ENCODE data around the gene AFMID. TPM values are rescaled to one million over a fixed set of nuclear protein-coding genes. Genes with fewer than 3 reads are reported as not detected.
A peak's percentile ranks its signal among the peaks of the same experiment; 100 is the strongest.

Gene AFMID
- total RNA-seq, 1 experiment from 2014 or later = 30.4 TPM

GRCh38 chr17:78223061-78223460 lies 35.9 kb downstream of the AFMID start:
- no peaks in the 10 kb centered on the region for H3K79me2 ChIP-seq (ENCODE audit: low read depth)
- CTCF ChIA-PET = no interaction called here
- no peaks in the 10 kb centered on the region for H3K36me3 ChIP-seq (ENCODE audit: low read depth)
- no peak overlapping the region for H3K4me3 ChIP-seq
- no peaks in the 10 kb centered on the region for H4K20me1 ChIP-seq (ENCODE audit: insufficient read depth)
- H3K9me2 ChIP-seq (ENCODE audit: insufficient read depth) = no peaks in the 10 kb centered on the region
- no TSS peak for BruUV-seq (replicated peaks)
- POLR2A ChIA-PET (ENCODE audit: unreplicated experiment) = no interaction called here
- no peak for DNase-seq
- no peak for TF ChIP-seq EZH2 (IDR thresholded peaks at IDR 0.05; ENCODE audit: low read depth)
- no peak for TF ChIP-seq CTCF (conservative IDR thresholded peaks at IDR 0.05)
- H3F3A ChIP-seq (ENCODE audit: insufficient read depth, low read depth) = no peaks in the 10 kb centered on the region; the same call in 1 of the 2 replicates
- no peaks in the 10 kb centered on the region for H3K27me3 ChIP-seq (ENCODE audit: insufficient read depth, low read depth)
- no peak overlapping the region for H3K27ac ChIP-seq
- intact Hi-C loops (cut with micrococcal nuclease; ENCODE audit: unreplicated experiment) = no loop called here
- no peaks in the 10 kb centered on the region for H3K9me3 ChIP-seq (ENCODE audit: insufficient read depth, low read depth)
- H2AFZ ChIP-seq = no peak overlapping the region
- no peak overlapping the region for H3K4me2 ChIP-seq
- no peaks in the 10 kb centered on the region for H3K4me1 ChIP-seq (replicated peaks; ENCODE audit: insufficient read depth)

- no peak overlapping the region for H3K4me3 ChIP-seq
- no peaks in the 10 kb centered on the region for H3K79me2 ChIP-seq (ENCODE audit: low read depth)
- H3K9me3 ChIP-seq (ENCODE audit: insufficient read depth, low read depth) = no peaks in the 10 kb centered on the region
- ChIA-PET POLR2A (ENCODE audit: unreplicated experiment) (interaction anchor here (0.6 kb wide), 1 partner anchor 37 kb away, joined by 4 read pairs; the partner anchor contains the start of genes AFMID and TK1), CTCF (no interaction called here)
- TSS peak; percentile 31 for BruUV-seq (replicated peaks)
- no peak for TF ChIP-seq EZH2 (IDR thresholded peaks at IDR 0.05; ENCODE audit: low read depth)
- TF ChIP-seq CTCF (conservative IDR thresholded peaks at IDR 0.05) = no peak
- DNase-seq = no peak
- no peaks in the 10 kb centered on the region for H3K9me2 ChIP-seq (ENCODE audit: insufficient read depth)
- no peaks in the 10 kb centered on the region; the same call in 1 of the 2 replicates for H3F3A ChIP-seq (ENCODE audit: insufficient read depth, low read depth)
- H2AFZ ChIP-seq = no peak overlapping the region
- H3K27me3 ChIP-seq (ENCODE audit: insufficient read depth, low read depth) = no peaks in the 10 kb centered on the region
- no peak overlapping the region for H3K4me2 ChIP-seq
- H4K20me1 ChIP-seq (ENCODE audit: insufficient read depth) = no peaks in the 10 kb centered on the region
- intact Hi-C loops (cut with micrococcal nuclease; ENCODE audit: unreplicated experiment) = no loop called here
- no peak overlapping the region for H3K27ac ChIP-seq
- no peaks in the 10 kb centered on the region for H3K36me3 ChIP-seq (ENCODE audit: low read depth)
- H3K4me1 ChIP-seq (replicated peaks; ENCODE audit: insufficient read depth) = no peaks in the 10 kb centered on the region
These were observed 36.6 kb downstream of the AFMID start for GRCh38 chr17:78223765-78224164.

GRCh38 chr17:78224231-78225087 lies 37.3 kb downstream of the AFMID start:
- no peak overlapping the region for H3K4me2 ChIP-seq
- intact Hi-C loops (cut with micrococcal nuclease; ENCODE audit: unreplicated experiment) = no loop called here
- no peak for DNase-seq
- no peak overlapping the region for H2AFZ ChIP-seq
- CTCF ChIA-PET = interaction anchor here (0.7 kb wide), 1 partner anchor 24 kb away, joined by 4 read pairs; no protein-coding TSS in a partner anchor
- no peaks in the 10 kb centered on the region for H3K4me1 ChIP-seq (replicated peaks; ENCODE audit: insufficient read depth)
- BruUV-seq (replicated peaks) = no TSS peak
- no peaks in the 10 kb centered on the region for H3K9me2 ChIP-seq (ENCODE audit: insufficient read depth)
- no peaks in the 10 kb centered on the region; the same call in 1 of the 2 replicates for H3F3A ChIP-seq (ENCODE audit: insufficient read depth, low read depth)
- no peaks in the 10 kb centered on the region for H3K79me2 ChIP-seq (ENCODE audit: low read depth)
- no peak for TF ChIP-seq CTCF (conservative IDR thresholded peaks at IDR 0.05)
- TF ChIP-seq EZH2 (IDR thresholded peaks at IDR 0.05; ENCODE audit: low read depth) = no peak
- H3K27me3 ChIP-seq (ENCODE audit: insufficient read depth, low read depth) = no peaks in the 10 kb centered on the region
- POLR2A ChIA-PET (ENCODE audit: unreplicated experiment) = interaction anchor here (0.6 kb wide), 2 partner anchors 37 to 85 kb away, joined by 4 to 5 read pairs; partner anchors contain the start of genes AFMID and TK1
- no peak overlapping the region for H3K27ac ChIP-seq
- no peaks in the 10 kb centered on the region for H3K9me3 ChIP-seq (ENCODE audit: insufficient read depth, low read depth)
- H3K36me3 ChIP-seq (ENCODE audit: low read depth) = no peaks in the 10 kb centered on the region
- H3K4me3 ChIP-seq = no peak overlapping the region
- H4K20me1 ChIP-seq (ENCODE audit: insufficient read depth) = no peaks in the 10 kb centered on the region
